Liver (tissue), 9 donors: ENCODE measurements around the gene RBM27. TPM values are rescaled to one million over a fixed set of nuclear protein-coding genes. Genes with fewer than 3 reads are reported as not detected.

Experiments used
- DNase-seq: peaks from one replicate; pipeline ENCODE4 v3.0.0-alpha.2; 2017; ENCODE audit warnings: low spot score
- H3K27ac ChIP-seq, 2 donors: one replicate each; pipeline ENCODE4 v1.7.0; 2013; ENCODE audit warnings: inconsistent platforms in 2 of 2, low read length in 2 of 2, control low read depth in 1 of 2, low read depth in 1 of 2, mild to moderate bottlenecking in 1 of 2
- H3K27me3 ChIP-seq, 4 donors: one replicate each; pipeline versions ENCODE4 v1.6.1 to v1.7.0; 2013; ENCODE audit warnings: low read length in 3 of 4, inconsistent platforms in 1 of 4, mild to moderate bottlenecking in 1 of 4, moderate library complexity in 1 of 4; ENCODE audit not compliant: control insufficient read depth in 4 of 4, insufficient read depth in 4 of 4
- H3K36me3 ChIP-seq, 4 donors: one replicate each; pipeline versions ENCODE4 v1.6.1 to v1.7.0; 2013; ENCODE audit warnings: low read length in 3 of 4, mild to moderate bottlenecking in 3 of 4, low read depth in 1 of 4, moderate library complexity in 1 of 4; ENCODE audit not compliant: control insufficient read depth in 4 of 4, insufficient read depth in 3 of 4
- H3K4me1 ChIP-seq, 4 donors: one replicate each; pipeline versions ENCODE4 v1.6.1 to v1.7.0; 2013; ENCODE audit warnings: low read length in 3 of 4, mild to moderate bottlenecking in 3 of 4, moderate library complexity in 1 of 4; ENCODE audit not compliant: control insufficient read depth in 4 of 4, insufficient read depth in 4 of 4
- H3K4me3 ChIP-seq, 3 donors: one replicate each; pipeline versions ENCODE4 v1.6.1 to v1.7.0; 2013; ENCODE audit warnings: low read length in 3 of 3, control low read depth in 1 of 3, low read depth in 1 of 3, mild to moderate bottlenecking in 1 of 3
- H3K9ac ChIP-seq, 2 donors: one replicate each; pipeline ENCODE4 v1.7.0; 2013; ENCODE audit warnings: low read length in 2 of 2, mild to moderate bottlenecking in 2 of 2, moderate library complexity in 2 of 2, control low read depth in 1 of 2, low read depth in 1 of 2
- H3K9me3 ChIP-seq, 4 donors: one replicate each; pipeline versions ENCODE4 v1.6.1 to v1.7.0; 2013; ENCODE audit warnings: low read length in 3 of 4; ENCODE audit not compliant: control insufficient read depth in 4 of 4
- EGR1 ChIP-seq, 2 donors: IDR thresholded peaks; 2 replicates each; pipeline ENCODE4 v1.6.1; 2016 to 2018; ENCODE audit warnings: antibody characterized with exemption in 2 of 2, low read depth in 2 of 2
- FOXA1 ChIP-seq: IDR thresholded peaks from 2 replicates; pipeline ENCODE4 v1.6.1; 2016; ENCODE audit warnings: antibody characterized with exemption
- FOXA2 ChIP-seq: IDR thresholded peaks from 2 replicates; pipeline ENCODE4 v1.6.1; 2016; ENCODE audit warnings: antibody characterized with exemption
- GABPA ChIP-seq, 2 donors: IDR thresholded peaks in 1 of 2; conservative IDR thresholded peaks in 1 of 2; 2 replicates each; pipeline ENCODE4 v1.6.1; 2016; ENCODE audit warnings: antibody characterized with exemption in 2 of 2, mild to moderate bottlenecking in 1 of 2, moderate library complexity in 1 of 2
- HNF4A ChIP-seq, 2 donors: conservative IDR thresholded peaks; 2 replicates each; pipeline ENCODE4 v1.6.1; 2016; ENCODE audit warnings: antibody characterized with exemption in 2 of 2, mild to moderate bottlenecking in 2 of 2
- JUND ChIP-seq, 2 donors: IDR thresholded peaks; 2 replicates each; pipeline ENCODE4 v1.6.1; 2016; ENCODE audit warnings: antibody characterized with exemption in 2 of 2
- NR2F2 ChIP-seq: IDR thresholded peaks from 2 replicates; pipeline ENCODE4 v1.6.1; 2016; ENCODE audit warnings: antibody characterized with exemption
- RAD21 ChIP-seq, 2 donors: IDR thresholded peaks; 2 replicates each; pipeline ENCODE4 v1.6.1; 2016; ENCODE audit warnings: antibody characterized with exemption in 2 of 2, mild to moderate bottlenecking in 2 of 2
- SP1 ChIP-seq: IDR thresholded peaks from 2 replicates; pipeline ENCODE4 v1.6.1; 2018; ENCODE audit warnings: antibody characterized with exemption, mild to moderate bottlenecking
- TAF1 ChIP-seq: conservative IDR thresholded peaks from 2 replicates; pipeline ENCODE4 v1.6.1; 2016; ENCODE audit warnings: antibody characterized with exemption, mild to moderate bottlenecking
- WGBS: extraction: QIAGEN DNeasy Blood & Tissue Kit; methylation state at CpG from one replicate; pipeline ENCODE4 v1.1.7; 2013; 5-methylcytosine and 5-hydroxymethylcytosine counted together
- polyA plus RNA-seq, 2 donors: library from polyadenylated mRNA; stranded (reverse) in 1 of 2; unstranded in 1 of 2; fragments of 200-250 nt in 1 of 2; fragments of >200 nt in 1 of 2; fragmentation: Nextera tagmentation in 1 of 2; extraction: Ambion mirVana in 1 of 2; gene quantifications; one replicate each; pipeline versions ENCODE4 v1.2.1 to v1.2.3, GENCODE V29; 2013 to 2015
- total RNA-seq, 2 donors: library from RNA; depleted of rRNA; stranded (reverse); fragments of >200 nt; gene quantifications; one replicate each; pipeline ENCODE4 v1.2.3, GENCODE V29; 2014
- TF ChIP-seq, protein P1 (sequence below): IDR thresholded peaks from 2 replicates; pipeline ENCODE4 v1.6.1; 2016; ENCODE audit warnings: antibody characterized with exemption
- TF ChIP-seq, protein P2 (sequence below): IDR thresholded peaks from 2 replicates; pipeline ENCODE4 v1.6.1; 2016; ENCODE audit warnings: antibody characterized with exemption, mild to moderate bottlenecking
- donor health status: healthy.
- donor health status: healthy.
- donor health status: healthy.
- donor health status: healthy.
- donor health status: healthy.

RBM27 gene
- total and polyA plus RNA-seq, 4 donors: 2.7 to 16.7 (median 9.7) TPM

DNA sequence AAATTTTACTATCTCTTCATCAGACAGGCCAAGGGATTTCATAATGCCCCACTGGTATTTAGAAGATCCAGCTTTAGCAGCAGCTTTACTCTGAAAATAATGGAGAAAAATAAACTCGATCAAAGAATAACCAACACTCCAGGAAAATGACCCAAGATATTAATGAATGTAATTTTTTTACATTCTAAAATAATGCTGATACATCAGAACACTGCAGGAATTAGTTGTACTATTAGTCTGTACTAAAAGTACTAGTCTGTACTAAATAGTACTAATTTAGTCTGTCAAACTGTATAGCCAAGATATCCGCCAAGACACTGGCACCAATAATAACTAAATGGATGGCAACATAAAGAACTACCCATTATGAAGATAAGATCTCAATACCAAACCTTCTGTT lies 39.0 kb upstream of the RBM27 start:
- Histone ChIP-seq H3K9me3 (no peaks in the 10 kb centered on the region), H3K4me1 (no peaks in the 10 kb centered on the region), H3K4me3 (no peak overlapping the region), H3K36me3 (peaks cover 13 to 68% (median 45%) of the 10 kb centered on the region in 4 donors), H3K27ac (no peak overlapping the region), H3K27me3 (no peaks in the 10 kb centered on the region), H3K9ac (no peak overlapping the region)
- no peak for TF ChIP-seq HNF4A (conservative IDR thresholded peaks at IDR 0.05)
- TF ChIP-seq TAF1: no peak
- TF ChIP-seq EGR1 (IDR thresholded peaks at IDR 0.05; ENCODE audit: low read depth in 2 of 2): no peak
- TF ChIP-seq FOXA2: no peak
- no peak for TF ChIP-seq NR2F2
- TF ChIP-seq, protein P1, sequence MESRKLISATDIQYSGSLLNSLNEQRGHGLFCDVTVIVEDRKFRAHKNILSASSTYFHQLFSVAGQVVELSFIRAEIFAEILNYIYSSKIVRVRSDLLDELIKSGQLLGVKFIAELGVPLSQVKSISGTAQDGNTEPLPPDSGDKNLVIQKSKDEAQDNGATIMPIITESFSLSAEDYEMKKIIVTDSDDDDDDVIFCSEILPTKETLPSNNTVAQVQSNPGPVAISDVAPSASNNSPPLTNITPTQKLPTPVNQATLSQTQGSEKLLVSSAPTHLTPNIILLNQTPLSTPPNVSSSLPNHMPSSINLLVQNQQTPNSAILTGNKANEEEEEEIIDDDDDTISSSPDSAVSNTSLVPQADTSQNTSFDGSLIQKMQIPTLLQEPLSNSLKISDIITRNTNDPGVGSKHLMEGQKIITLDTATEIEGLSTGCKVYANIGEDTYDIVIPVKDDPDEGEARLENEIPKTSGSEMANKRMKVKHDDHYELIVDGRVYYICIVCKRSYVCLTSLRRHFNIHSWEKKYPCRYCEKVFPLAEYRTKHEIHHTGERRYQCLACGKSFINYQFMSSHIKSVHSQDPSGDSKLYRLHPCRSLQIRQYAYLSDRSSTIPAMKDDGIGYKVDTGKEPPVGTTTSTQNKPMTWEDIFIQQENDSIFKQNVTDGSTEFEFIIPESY: no peak
- TF ChIP-seq RAD21 (IDR thresholded peaks at IDR 0.05): no peak
- no peak for TF ChIP-seq GABPA (IDR thresholded peaks at IDR 0.05 in 1 of 2, conservative IDR thresholded peaks at IDR 0.05 in 1 of 2)
- no peak for TF ChIP-seq FOXA1
- no peak for DNase-seq
- WGBS: 99% methylated on average over 2 of the region's 2 CpGs

DNA sequence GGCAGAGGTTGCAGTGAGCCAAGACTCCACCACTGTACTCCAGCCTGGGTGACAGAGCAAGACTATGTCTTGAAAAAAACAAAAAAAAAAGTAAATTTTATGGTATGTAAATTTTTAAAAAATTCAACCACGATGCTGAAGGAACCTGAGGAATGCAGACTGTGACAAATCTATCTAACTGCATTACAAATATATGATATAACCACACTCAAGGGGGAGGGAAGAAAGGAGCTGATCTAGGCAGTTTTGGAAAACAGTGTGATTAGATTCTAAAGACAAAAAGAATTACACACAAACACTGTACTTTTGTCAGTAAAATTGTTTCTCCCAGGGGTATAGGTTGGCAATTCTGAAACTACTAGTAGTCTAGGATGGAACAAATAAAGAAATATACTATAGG lies 37.9 kb upstream of the RBM27 start:
- TF ChIP-seq HNF4A (conservative IDR thresholded peaks at IDR 0.05) (no peak), SP1 (no peak)
- TF ChIP-seq, protein P1: no peak
- Histone ChIP-seq H3K4me1 (no peaks in the 10 kb centered on the region), H3K9ac (no peak overlapping the region), H3K27ac (no peak overlapping the region), H3K27me3 (no peaks in the 10 kb centered on the region), H3K36me3 (peaks cover 17 to 66% (median 42%) of the 10 kb centered on the region in 4 donors), H3K9me3 (no peaks in the 10 kb centered on the region), H3K4me3 (no peak overlapping the region)
- 93% methylated on average over 1 of the region's 1 CpG for WGBS
- no peak for DNase-seq

DNA sequence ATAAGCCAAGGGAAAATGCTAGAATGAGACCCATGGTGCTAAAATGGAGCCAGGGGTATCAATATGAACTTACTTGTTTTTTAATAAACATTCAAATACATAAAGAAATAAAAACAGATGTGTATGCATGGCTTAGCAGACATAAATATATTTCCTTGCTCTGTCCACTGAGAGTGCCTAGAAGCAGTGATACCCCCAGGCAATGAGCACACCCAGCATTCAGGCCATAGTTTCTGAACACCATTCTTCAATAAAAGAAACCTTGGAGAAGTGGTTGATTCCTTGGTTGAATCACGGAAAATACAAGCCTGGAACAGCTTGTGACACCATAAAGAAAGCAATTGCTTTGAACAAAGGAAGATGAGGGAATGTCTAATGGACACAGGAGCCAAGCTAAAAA lies 37.5 kb upstream of the RBM27 start:
- H3K9ac ChIP-seq: no peak overlapping the region
- H3K27ac ChIP-seq: no peak overlapping the region
- no peak for DNase-seq
- no peaks in the 10 kb centered on the region for H3K9me3 ChIP-seq
- no peak overlapping the region for H3K4me3 ChIP-seq
- TF ChIP-seq EGR1 (IDR thresholded peaks at IDR 0.05; ENCODE audit: low read depth in 2 of 2) (no peak), JUND (IDR thresholded peaks at IDR 0.05) (no peak), GABPA (IDR thresholded peaks at IDR 0.05 in 1 of 2, conservative IDR thresholded peaks at IDR 0.05 in 1 of 2) (no peak), FOXA2 (no peak), TAF1 (no peak), SP1 (no peak)
- TF ChIP-seq, protein P1: no peak
- TF ChIP-seq, protein P2, sequence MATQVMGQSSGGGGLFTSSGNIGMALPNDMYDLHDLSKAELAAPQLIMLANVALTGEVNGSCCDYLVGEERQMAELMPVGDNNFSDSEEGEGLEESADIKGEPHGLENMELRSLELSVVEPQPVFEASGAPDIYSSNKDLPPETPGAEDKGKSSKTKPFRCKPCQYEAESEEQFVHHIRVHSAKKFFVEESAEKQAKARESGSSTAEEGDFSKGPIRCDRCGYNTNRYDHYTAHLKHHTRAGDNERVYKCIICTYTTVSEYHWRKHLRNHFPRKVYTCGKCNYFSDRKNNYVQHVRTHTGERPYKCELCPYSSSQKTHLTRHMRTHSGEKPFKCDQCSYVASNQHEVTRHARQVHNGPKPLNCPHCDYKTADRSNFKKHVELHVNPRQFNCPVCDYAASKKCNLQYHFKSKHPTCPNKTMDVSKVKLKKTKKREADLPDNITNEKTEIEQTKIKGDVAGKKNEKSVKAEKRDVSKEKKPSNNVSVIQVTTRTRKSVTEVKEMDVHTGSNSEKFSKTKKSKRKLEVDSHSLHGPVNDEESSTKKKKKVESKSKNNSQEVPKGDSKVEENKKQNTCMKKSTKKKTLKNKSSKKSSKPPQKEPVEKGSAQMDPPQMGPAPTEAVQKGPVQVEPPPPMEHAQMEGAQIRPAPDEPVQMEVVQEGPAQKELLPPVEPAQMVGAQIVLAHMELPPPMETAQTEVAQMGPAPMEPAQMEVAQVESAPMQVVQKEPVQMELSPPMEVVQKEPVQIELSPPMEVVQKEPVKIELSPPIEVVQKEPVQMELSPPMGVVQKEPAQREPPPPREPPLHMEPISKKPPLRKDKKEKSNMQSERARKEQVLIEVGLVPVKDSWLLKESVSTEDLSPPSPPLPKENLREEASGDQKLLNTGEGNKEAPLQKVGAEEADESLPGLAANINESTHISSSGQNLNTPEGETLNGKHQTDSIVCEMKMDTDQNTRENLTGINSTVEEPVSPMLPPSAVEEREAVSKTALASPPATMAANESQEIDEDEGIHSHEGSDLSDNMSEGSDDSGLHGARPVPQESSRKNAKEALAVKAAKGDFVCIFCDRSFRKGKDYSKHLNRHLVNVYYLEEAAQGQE: no peak
- H3K27me3 ChIP-seq: no peaks in the 10 kb centered on the region
- peaks cover 19 to 66% (median 44%) of the 10 kb centered on the region in 4 donors for H3K36me3 ChIP-seq
- 89% methylated on average over 1 of the region's 1 CpG for WGBS
- no peaks in the 10 kb centered on the region for H3K4me1 ChIP-seq
